Sigmoid colon (tissue), 4 donors: Measurements from ENCODE around the gene CLDN2.

Experiments
- EP300 ChIP-seq, 4 donors: sonication (generic); formaldehyde crosslinking; IDR thresholded peaks; one replicate each; pipeline ENCODE4 v1.6.1; 2017; ENCODE audit warnings: antibody characterized with exemption in 4 of 4
- POLR2A ChIP-seq, 2 donors: fragments of 450-650 bp; IDR thresholded peaks; one replicate each; pipeline ENCODE4 v1.6.1; 2016; ENCODE audit warnings: antibody characterized with exemption in 2 of 2, mild to moderate bottlenecking in 2 of 2, moderate library complexity in 2 of 2
- TF ChIP-seq, protein P1 (sequence below), 4 experiments: fragments of 450-650 bp in 3 of 4; fragments of 200-600 bp in 1 of 4; IDR thresholded peaks; one replicate each; pipeline ENCODE4 v1.5.1; 2016 to 2019; ENCODE audit warnings: antibody characterized with exemption in 4 of 4, mild to moderate bottlenecking in 3 of 4, moderate library complexity in 2 of 4

DNA sequence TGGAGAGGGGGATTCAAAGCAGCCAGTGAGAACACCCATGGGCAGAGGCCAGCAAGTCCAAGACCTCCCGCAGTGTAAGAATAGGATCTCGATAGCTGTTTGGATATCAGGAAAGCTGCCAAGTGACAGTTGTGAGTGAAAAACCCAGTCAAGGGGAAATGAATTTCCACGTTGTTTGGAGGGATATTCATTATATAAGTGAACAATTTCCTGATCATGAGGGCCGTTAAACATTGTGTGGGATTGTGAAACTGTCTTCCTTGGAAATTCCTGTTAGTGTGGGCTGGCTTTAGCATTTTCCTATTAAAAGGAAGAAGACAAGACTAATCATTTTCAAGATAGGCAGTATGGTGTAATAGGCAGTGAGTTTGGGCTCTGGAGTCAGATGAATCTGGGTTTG, 15.0 kb downstream of the CLDN2 start:
- TF ChIP-seq, protein P1, sequence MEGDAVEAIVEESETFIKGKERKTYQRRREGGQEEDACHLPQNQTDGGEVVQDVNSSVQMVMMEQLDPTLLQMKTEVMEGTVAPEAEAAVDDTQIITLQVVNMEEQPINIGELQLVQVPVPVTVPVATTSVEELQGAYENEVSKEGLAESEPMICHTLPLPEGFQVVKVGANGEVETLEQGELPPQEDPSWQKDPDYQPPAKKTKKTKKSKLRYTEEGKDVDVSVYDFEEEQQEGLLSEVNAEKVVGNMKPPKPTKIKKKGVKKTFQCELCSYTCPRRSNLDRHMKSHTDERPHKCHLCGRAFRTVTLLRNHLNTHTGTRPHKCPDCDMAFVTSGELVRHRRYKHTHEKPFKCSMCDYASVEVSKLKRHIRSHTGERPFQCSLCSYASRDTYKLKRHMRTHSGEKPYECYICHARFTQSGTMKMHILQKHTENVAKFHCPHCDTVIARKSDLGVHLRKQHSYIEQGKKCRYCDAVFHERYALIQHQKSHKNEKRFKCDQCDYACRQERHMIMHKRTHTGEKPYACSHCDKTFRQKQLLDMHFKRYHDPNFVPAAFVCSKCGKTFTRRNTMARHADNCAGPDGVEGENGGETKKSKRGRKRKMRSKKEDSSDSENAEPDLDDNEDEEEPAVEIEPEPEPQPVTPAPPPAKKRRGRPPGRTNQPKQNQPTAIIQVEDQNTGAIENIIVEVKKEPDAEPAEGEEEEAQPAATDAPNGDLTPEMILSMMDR (IDR thresholded peaks at IDR 0.05): no peak
- no peak for TF ChIP-seq POLR2A (IDR thresholded peaks at IDR 0.05)
- no peak for TF ChIP-seq EP300 (IDR thresholded peaks at IDR 0.05)
